ENCODE data around the gene PARD3. TPM values are rescaled to one million over a fixed set of nuclear protein-coding genes. Genes with fewer than 3 reads are reported as not detected.
A peak's percentile ranks its signal among the peaks of the same experiment; 100 is the strongest.

Gene PARD3
- total RNA-seq, 6 donors from 2014 or later: 30.6 to 108 (median 50.6) TPM

DNA sequence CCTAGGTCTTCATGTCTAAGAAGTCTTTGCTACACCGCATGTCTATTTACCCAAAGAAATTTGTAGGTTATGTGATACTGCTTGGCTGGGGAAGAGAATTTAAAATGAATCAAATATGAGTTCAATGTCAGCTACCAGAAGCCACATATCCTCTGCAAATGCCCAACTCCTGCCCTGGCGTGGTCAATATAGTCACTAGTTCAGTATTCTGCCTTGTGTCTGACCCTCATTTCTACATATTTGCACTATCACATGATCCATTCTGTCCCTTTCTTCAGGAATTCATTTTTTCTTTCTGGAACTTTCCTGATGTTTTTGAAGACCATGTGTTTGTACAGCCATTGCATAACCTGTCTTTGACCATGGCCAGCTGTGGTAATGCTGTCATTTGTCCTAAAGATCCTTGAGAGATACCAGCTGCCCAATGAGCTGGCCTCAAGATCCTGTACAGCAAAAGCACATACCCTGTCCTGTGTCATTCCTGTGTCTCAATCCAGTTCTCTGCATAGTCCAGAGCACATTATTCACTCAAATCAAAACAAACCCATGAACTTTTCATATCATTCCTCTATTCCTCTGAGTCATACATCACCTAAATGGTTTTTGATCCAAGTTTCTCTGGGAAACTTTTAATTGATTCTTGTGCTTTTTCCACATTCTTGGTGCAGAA lies 524.5 kb downstream of the PARD3 start:
- Histone ChIP-seq H3K27ac (peak overlapping the region in 1 of 4 donors; percentile 30), H3K27me3 (no peaks in the 10 kb centered on the region), H3K36me3 (no peaks in the 10 kb centered on the region), H3K9me3 (no peaks in the 10 kb centered on the region), H3K4me1 (peaks cover 0 to 5% (median 0%) of the 10 kb centered on the region in 4 donors), H3K4me3 (no peak overlapping the region)
- peak in 1 of 2 donors; percentile 30 for DNase-seq
- TF ChIP-seq POLR2AphosphoS5 (IDR thresholded peaks at IDR 0.05): peak; percentile 63 to 96
- TF ChIP-seq, protein P1, sequence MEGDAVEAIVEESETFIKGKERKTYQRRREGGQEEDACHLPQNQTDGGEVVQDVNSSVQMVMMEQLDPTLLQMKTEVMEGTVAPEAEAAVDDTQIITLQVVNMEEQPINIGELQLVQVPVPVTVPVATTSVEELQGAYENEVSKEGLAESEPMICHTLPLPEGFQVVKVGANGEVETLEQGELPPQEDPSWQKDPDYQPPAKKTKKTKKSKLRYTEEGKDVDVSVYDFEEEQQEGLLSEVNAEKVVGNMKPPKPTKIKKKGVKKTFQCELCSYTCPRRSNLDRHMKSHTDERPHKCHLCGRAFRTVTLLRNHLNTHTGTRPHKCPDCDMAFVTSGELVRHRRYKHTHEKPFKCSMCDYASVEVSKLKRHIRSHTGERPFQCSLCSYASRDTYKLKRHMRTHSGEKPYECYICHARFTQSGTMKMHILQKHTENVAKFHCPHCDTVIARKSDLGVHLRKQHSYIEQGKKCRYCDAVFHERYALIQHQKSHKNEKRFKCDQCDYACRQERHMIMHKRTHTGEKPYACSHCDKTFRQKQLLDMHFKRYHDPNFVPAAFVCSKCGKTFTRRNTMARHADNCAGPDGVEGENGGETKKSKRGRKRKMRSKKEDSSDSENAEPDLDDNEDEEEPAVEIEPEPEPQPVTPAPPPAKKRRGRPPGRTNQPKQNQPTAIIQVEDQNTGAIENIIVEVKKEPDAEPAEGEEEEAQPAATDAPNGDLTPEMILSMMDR (IDR thresholded peaks at IDR 0.05): no peak
- no peak for TF ChIP-seq POLR2A (IDR thresholded peaks at IDR 0.05)
- TF ChIP-seq EP300 (IDR thresholded peaks at IDR 0.05): peak in 2 of 4 donors; percentile 54 to 56
- 78 to 80% methylated on average over 2 of the region's 2 CpGs for WGBS, 2 donors
- peak; percentile 44 to 76 for ATAC-seq (ENCODE audit: low FRiP score in 2 of 2)

DNA sequence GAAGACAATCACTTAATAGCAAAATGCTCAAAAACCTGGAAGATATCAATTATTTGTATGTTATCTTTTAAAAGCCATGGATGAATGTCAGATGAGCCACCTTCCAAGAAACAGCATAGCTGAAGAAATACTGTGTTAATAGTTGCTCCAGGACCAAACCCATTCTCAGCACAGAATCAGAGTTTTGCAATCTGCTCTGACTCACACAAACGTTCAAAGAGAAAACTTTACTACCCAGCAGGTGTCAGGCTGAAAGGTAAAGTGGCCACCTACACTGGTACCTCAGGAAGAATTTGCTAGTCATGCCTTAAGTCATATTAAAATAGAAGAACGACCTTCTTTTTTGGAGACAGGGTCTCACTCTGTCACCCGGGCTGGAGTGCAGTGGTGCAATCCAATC lies 526.5 kb downstream of the PARD3 start:
- DNase-seq (no peak), ATAC-seq (ENCODE audit: low FRiP score in 2 of 2) (no peak)
- Histone ChIP-seq H3K9me3 (no peaks in the 10 kb centered on the region), H3K4me1 (peaks cover 0 to 5% (median 0%) of the 10 kb centered on the region in 4 donors), H3K36me3 (no peaks in the 10 kb centered on the region), H3K4me3 (no peak overlapping the region), H3K27me3 (no peaks in the 10 kb centered on the region), H3K27ac (no peak overlapping the region)
- TF ChIP-seq POLR2A (IDR thresholded peaks at IDR 0.05) (no peak), POLR2AphosphoS5 (IDR thresholded peaks at IDR 0.05) (no peak), EP300 (IDR thresholded peaks at IDR 0.05) (no peak)
- TF ChIP-seq, protein P1 (IDR thresholded peaks at IDR 0.05): no peak
- WGBS, 2 donors: 71% methylated on average over 3 of the region's 3 CpGs

DNA sequence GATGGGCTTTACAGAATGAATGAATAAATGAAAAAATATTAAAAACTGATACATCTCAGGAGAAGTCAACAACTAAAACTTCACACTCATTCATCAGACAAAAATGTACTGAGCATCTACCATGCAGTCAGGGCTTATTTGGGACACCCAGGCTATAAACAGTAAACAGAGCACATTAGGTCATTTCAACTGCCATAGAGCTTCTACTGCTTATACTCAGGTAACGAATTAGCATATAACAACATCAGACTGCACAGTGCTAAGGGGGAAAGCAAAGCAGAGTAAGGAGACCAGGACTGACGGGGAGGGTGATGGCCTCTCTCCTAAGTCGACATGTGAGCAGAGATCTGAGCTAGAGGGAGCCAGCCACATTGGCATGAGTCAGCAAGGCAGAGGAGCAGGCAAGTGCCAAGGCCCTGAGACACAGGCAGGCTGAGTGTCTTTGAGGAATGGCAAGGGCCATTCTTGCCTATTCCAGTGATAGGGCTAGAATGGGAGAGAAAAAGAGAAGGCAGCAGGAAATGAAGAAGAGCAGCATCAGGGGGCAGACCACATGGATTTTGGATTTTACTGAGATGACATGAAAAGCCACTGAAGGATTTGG lies 528.9 kb downstream of the PARD3 start:
- DNase-seq (no peak), ATAC-seq (ENCODE audit: low FRiP score in 2 of 2) (no peak)
- TF ChIP-seq POLR2A (IDR thresholded peaks at IDR 0.05) (no peak), POLR2AphosphoS5 (IDR thresholded peaks at IDR 0.05) (no peak), EP300 (IDR thresholded peaks at IDR 0.05) (no peak)
- TF ChIP-seq, protein P1 (IDR thresholded peaks at IDR 0.05): no peak
- Histone ChIP-seq H3K9me3 (no peaks in the 10 kb centered on the region), H3K4me1 (peaks cover 0 to 8% (median 0%) of the 10 kb centered on the region in 4 donors), H3K36me3 (no peaks in the 10 kb centered on the region), H3K4me3 (no peak overlapping the region), H3K27me3 (no peaks in the 10 kb centered on the region), H3K27ac (no peak overlapping the region)
- 77 to 89% methylated on average over 3 of the region's 3 CpGs for WGBS, 2 donors

DNA sequence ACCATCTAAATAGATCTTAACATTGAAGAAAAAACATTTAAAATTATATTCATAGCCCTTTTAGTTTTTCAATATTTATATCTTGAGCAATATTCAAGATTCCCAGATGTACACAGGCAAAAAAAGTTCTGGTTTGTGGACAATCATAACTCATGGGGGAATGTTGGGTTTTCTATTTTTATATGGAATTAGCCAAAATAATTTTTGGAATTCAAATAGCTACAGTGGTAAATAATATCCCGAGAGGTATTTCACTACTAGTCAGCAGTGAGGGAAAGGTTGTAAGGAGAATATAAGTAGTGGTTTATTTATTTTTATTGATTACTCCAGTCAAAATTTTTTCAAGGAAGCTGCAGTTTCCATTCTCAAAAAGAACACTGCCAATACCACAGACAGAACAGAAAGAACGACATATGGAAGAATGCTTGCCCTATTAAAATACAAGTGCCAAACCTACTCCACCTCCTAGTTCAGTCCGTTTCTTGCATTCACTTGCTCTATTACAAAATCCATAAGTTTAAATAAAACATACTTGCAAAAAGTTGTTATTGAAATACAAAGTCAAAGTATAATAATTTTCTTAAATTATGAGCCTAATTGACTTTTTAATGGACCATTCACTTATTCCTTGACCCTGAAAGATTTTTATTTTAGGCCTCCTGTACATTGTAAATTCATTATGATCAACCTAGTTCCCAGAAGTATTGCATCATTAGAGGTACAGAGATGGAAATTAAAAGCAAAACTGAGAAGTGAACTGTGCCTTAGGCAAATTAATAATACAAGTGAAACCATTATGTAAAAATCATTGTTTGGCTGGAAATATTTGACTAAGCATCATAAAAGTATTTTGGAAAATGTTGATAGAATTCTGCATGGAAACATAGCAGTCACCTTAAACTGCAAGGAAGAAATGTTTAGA lies 533.2 kb downstream of the PARD3 start:
- H3K27ac ChIP-seq: no peak overlapping the region
- H3K4me3 ChIP-seq: no peak overlapping the region
- TF ChIP-seq POLR2AphosphoS5 (IDR thresholded peaks at IDR 0.05): no peak
- no peak for TF ChIP-seq POLR2A (IDR thresholded peaks at IDR 0.05)
- no peak for TF ChIP-seq EP300 (IDR thresholded peaks at IDR 0.05)
- TF ChIP-seq, protein P1 (IDR thresholded peaks at IDR 0.05): no peak
- no peak for DNase-seq
- 75 to 82% methylated on average over 3 of the region's 3 CpGs for WGBS, 2 donors
- H3K27me3 ChIP-seq: no peaks in the 10 kb centered on the region
- no peaks in the 10 kb centered on the region for H3K36me3 ChIP-seq
- H3K4me1 ChIP-seq: peaks cover 0 to 3% (median 0%) of the 10 kb centered on the region in 4 donors
- ATAC-seq (ENCODE audit: low FRiP score in 2 of 2): no peak
- no peaks in the 10 kb centered on the region for H3K9me3 ChIP-seq
